Inflammatory macrophage (primary cell): ENCODE measurements around the gene DPY19L1.
"Not testable (repeated sequence)": the region's sequence is repeated elsewhere in the genome, so short reads cannot be mapped to it uniquely, and the experiment has no call there.

ENCODE experiments used
- DNase-seq, 2 donors: peaks; one replicate each; pipeline ENCODE4 v3.0.0-alpha.2; 2020 to 2022

Gene DPY19L1

DNA sequence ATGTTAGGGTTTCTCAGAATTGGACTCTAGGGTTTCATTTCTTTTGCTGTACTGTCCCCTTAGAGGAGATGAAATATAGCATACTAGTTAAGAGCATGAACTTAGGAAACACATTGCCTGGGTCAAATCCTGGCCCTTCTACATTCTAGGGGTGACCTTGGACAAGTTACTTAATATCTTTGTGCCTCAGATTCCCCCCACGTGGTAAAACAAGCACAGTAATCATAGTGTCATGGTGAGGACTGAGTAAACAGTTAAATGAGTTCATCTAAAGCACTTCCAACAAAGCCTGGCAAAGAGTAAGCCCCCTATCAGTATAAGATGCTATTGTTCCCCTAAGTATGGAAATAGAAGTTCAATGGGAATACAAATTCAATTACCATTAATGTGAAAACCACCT lies 5.1 kb downstream of the DPY19L1 start:
- no peak for DNase-seq

DNA sequence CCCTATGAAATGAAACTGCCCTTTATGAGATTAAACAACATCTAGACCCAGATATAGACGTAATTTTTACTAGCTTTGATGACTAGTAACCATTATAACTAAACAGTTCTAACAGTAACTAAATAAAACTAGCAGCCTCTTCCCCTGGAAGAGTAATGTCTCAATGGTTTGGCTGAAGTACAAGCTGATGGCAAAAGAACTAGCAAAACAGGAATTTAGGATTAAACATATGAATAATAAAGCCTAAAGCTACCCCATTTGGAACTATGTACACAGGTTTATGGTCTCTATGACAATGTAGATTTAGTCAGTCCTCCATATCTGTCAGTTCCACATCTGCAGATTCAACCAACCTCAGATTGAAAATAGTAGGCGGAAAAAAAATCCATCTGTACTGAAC lies 6.4 kb downstream of the DPY19L1 start:
- no peak for DNase-seq

DNA sequence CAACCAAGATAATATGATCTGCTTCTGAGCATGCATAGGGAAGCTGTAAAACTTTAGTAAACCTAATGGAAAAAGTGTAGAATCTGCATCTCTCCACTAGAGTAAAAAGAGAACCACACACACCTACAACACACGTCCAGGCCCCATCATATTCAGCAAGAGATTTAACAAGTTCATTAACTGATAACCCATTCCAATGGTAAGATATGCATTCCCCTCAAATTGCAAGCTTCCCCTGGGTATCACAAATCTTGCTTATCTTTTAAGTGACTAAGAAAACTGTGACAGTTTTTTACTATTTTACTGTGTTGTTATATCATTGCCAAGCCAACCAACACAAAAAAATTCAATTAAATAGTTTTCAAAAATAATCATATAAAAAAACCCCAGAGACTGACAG lies 8.0 kb downstream of the DPY19L1 start:
- no peak for DNase-seq

DNA sequence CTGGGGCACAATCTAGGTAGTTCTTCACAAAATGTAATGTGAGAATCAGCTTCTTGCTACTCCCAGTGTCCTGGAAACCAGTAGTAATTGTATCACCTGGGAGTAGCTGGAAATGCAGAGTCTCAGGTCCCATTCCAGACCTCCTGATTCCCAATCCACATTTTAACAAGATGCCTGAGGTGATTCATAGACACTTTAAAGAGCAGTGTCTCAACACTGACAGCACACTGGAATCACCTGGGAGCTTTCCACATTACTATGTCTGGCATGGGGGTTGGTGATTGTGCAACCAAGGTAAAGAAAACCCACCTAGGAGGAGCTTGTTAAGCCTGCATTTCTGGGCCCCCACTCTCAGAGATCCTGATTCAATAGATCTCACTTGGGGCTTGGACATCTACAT lies 11.1 kb downstream of the DPY19L1 start:
- DNase-seq = no peak

DNA sequence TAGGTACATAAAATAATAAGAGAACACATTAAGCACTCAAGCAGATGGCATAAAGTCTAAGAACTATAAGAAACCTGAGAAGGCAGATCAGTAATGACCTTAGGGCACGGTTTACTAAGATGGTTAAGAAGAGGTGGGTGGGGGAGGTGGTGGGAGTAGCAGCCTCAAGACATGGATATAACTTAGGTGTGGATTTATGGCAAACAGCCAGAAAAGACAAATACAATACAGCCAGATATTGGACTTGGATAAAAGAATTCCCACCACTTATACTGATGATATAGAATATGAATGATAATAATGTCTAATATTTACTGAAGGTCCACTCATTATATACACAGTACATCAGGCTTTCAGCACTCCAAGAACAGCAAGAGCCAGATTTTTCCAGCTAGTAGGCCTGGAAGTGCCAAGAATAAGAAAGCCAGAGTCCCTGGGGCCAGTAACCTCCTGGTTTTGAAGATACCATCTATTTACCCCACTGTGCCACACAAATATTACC lies 11.9 kb downstream of the DPY19L1 start:
- no peak for DNase-seq

DNA sequence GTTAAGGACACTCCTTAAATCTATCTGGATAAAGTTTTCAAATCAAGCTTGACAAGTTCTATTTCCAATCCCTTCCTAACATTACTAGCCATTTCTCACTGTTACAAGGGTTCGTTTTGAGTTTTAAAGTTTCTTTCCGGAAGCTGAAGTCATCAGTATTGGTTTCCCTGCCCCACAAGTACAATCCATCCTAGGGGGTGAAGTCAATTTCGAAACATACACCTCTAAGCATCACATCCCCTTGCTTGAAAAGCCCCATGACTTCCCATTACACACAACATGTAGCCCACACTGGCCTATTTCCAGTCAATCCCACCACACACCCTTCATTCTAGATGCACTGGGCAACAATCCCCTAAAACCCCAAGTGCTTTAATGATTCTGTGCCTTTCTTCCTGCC lies 13.0 kb downstream of the DPY19L1 start:
- DNase-seq = no peak

DNA sequence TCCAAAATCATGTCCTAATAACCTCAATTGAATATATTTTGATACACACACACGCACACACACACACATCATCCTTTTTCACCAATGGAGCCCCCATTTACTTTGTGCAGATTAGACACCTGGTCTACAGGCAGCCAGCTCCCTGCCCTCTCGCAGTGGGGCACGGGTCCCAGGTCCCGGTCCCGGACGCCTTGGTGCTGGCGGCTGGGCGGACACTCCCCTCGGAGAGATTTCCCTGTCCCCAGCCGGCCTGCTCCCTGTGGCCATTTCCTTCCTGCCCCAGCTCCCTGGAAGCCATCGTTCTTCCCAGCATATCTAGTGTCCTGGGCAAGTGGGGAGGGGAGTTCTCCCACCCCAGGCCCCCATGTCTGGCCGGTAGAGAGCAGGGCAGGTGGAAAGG lies 14.6 kb downstream of the DPY19L1 start:
- DNase-seq = no peak

DNA sequence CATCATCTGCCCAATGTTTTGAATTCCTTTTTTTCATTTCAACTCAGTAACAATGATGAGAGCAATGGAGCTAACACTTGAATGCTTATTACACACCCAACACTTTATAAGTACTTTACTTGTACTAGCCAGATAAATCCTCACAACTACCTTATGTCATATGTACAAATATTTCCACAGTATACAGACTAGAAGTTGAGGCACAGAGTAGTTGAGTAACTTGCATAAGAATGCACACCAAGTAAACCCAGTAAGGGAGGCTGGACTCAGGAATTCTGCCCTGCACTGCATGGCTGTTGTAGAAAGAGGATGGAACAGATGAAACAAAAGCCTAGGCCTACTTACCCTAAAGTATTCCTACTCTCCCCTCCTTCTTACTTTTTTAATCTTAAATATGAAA lies 15.8 kb downstream of the DPY19L1 start:
- DNase-seq = no peak

DNA sequence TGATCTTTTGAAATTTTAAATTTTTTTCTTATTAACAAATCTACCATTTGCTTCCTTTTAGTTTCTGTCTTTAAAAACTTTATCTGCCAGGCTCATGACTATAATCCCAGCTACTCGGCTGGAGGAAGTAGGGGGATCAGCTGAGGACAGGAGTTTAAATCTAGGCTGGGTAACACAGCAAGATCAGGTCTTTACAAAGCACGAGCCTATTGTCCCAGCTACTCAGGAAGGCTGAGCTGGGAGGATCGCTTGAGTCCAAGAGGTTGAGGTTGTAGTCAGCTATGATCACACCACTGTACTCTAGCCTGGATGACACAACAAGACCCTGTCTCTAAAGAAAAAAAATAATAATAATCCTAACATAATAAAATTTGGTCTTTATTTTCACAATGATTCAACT lies 17.5 kb downstream of the DPY19L1 start:
- no peak for DNase-seq

DNA sequence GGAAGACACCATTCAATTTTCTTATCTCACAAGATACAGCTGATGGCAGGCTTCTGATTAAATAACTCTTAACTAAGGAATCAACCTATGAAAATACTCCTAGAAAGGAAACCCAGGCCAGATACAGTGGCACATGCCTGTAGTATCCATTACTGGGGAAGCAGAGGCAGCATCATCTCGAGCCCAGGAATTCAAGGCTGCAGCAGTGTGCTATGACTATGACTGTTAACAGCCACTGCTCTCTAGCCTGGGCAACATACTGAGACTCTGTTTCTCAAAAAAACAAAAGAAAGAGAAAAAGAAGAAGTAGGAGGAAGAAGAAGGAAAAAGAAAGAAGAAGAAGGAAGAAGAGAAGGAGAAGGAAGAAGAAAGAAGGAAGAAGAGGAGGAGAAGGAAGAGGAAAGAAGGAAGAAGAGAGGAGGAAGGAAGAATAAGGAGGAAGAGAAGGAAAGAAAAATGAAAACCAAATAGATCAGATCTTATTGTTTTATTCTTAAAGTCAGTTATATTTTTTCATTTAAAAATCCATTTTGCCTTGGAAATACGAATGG lies 18.0 kb downstream of the DPY19L1 start:
- DNase-seq = no peak

DNA sequence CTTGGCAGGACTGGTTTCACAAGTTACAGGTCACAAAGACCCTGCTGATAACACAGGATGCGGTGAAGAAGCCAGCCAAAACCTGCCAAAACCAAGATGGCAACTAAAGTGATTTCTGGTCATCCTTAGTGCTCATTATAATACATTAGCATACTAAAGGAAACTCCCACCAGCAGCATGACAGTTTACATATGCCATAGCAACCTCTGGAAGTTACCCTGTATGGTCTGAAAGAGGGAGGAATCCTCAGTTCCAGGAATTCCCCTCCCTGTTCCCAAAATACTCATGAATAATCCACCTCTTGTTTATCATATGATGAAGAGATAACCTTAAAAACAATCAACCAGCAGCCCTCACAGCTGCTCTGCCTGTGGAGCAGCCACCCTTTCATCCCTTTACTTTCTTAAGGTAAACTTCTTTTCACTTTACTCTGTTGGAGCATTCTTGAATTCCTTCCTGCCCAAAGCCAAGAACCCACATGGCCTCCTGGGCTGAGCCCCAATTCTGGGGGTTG lies 21.9 kb downstream of the DPY19L1 start:
- DNase-seq = no peak

DNA sequence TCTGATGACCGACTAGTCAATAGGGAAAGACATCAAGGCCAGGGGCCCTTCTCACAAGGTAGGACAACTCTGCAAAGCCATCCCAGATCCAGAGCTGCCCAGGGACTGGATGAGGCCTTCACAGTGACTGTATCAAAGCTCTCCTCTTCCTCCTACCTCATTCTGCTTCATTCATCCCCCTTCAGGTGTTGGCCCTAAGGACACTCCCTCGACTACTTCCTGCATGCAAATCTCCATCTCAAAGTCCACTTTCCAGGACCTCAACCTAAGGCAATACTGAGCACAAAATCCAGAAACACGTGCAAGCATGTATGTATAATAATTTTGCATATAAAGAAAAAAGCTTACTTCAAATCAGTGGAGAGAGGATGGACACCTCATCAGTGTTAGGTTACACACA lies 25.1 kb downstream of the DPY19L1 start:
- DNase-seq = no peak

DNA sequence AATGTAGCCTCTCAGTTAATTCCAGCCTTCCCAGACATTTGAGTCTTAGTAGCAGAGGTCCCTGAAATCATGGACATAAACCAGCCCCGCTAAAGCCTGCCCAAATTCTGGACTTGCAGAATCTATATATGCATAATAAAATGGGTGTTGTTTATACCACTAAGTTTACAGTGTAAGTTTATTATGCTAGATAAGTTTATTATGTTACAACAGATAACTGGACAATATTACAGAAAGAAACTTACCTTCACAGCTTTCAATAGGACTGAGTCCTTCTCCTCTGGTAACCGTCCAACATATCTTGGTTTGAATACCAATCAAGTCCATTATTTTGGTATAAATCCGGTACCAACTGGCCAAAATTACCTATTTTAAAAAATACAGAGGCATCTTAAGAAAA lies 26.2 kb downstream of the DPY19L1 start:
- no peak for DNase-seq

DNA sequence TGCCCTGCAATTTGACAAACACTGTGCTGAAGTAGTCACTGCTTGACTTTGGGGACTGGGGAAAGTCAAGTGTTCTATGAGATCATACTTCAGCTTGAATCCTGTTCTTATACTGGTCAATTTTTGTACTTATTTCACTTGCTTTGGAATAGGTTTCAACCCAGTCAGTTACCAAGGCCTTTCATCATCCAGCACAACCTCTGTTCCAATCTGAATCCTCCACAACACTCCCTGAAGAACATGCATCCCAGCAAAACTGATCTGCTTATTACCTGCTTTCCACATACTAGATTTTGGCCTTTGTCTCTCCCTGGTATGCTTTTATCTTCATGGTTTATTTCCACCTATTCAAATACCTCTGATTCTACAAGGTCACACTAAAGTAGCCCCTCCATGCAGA lies 29.5 kb downstream of the DPY19L1 start:
- DNase-seq = no peak

DNA sequence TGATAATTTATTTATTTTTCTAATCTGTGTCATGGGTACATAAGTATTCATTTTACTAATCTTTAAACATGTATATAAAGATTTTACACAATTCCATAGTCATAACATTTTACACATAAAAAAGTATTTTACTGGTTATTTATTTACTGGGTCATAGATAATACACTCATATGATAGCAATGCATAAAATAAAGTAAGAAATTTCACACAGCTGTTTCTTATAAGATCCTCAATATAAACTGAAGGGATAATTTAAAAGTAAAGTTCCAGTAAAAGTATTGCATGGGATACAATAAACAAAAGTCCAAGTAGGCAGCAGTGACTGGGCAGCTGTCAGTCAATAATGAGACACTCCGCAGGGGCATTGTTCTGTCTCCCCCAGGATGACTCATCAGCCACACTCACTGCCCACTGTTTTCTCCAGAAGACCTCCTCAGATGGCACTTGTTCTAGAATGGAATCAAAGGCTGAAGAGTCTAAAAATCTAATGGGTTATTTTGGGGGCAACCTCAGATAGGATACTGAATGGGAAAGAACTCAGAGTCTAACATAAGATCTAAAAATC lies 32.7 kb downstream of the DPY19L1 start:
- no peak for DNase-seq

DNA sequence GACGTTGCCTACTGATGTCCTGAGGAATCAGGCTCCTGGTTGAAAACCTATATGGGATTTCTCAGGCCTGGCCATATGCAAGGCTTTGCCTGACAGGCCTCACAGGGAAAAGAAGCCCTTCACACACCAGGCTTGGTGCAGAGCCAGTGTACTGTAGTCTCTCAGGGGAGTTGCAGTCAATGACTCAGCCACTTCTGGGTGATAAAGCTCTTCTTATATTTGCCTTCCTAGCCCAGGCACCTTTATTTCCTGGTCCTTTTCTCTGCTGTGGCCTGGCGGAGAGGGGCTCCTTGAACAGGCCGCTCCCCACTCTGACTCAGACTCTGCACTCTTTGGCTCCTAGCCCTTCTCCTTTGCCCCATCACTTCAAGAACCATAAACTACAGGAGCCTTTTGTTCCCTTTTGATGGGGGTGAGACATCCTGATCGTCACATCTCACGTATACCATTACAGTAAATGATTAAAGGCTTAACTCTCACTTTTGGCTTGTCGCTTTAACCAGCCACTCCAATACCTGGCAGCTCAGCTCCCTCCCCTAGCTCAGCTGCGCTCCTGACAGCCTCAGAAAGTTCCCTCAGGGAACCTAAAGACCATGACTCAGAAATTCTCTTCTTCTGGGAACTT lies 33.5 kb downstream of the DPY19L1 start:
- DNase-seq = no peak

DNA sequence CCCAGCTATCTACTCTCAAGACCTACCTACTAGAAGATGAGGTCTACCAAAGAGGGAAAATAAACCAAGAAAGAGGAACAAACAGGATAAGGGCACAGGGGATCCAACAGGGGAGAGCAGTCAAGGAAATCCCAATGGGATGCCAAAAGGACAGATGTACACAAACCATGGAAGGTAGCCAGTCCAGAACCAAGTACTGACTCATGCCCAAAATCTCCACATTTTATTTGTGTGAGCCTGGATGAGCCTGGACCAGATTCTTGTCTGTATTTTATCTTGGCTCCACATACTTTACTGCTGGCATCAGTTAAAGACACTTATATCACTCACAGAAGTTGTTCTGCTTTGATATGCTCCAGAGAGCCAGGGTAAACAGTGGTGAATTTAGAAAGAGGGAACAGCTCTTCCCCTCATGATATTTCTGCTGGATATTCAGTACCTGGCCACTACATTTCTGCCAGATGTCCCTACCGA lies 34.1 kb downstream of the DPY19L1 start:
- DNase-seq = not testable (repeated sequence)

DNA sequence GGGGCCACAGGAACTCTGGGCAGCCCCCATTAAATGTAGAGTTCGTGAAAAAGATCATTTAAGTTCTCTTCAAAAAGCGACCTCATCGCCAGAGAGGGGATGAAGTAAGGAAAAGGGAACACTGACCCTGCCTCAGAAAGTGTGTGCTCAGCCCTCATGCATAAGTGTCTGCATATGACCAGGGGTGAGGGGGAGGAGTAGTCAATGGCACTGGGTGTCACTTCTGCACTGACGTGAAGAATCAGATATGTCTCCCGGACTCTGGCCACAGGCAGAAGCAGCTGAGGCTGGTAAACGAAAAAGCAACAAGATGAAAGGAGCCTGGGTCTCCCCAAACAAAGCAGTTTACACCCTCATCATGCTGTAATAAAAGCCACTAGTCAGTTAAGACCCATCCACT lies 39.0 kb downstream of the DPY19L1 start:
- not testable (repeated sequence) for DNase-seq

DNA sequence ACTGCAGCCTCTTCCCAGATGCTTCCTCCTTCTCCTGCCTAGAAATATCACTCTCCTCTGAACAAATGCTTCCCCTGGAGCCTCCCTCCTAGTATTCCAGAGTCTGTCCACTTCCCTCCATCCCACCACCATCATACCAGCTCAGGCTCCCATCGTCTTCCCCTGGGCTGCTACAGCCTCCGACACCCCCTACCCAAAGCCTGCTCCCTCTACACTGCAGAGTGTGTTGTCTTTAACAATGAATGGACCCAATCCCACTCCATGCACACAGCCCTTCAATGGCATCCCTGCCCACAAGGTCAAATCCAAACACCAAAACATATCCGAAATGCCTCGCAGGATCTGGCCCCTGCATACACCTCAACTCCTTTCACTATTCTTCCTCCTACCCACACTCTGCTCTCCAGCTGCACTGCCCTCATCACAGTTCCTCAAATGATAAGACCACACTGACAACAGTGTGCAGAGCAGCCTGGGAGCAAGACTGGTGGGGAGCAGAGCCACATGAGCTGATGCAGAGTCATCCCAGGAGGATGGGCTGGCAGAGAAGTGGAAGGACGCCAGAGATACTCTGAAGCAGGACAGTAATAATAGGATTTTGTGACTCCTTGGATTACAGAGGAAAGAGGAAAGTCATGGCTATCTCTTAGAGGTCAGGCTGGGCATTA lies 40.7 kb downstream of the DPY19L1 start:
- peak in 1 of 2 donors; percentile 5 for DNase-seq

DNA sequence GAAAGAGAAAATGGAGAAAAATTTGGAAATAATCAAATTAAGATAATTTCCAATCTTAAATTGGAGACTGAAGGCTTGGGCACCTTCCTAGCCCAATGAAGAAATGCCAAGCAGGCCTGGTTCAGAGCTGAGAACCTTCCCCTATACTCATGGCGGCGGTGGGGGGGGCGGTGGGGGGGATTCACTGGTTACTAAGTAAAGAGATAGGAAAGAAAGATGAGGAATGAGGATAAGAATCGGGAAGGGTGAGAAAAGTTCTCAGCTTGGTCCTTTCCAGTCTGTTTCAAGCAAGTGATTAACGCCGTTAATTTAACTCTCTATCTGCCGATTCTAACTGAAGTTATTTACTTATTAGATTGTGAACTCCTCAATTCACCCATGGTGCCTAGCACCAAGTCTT lies 41.5 kb downstream of the DPY19L1 start:
- DNase-seq = no peak

DNA sequence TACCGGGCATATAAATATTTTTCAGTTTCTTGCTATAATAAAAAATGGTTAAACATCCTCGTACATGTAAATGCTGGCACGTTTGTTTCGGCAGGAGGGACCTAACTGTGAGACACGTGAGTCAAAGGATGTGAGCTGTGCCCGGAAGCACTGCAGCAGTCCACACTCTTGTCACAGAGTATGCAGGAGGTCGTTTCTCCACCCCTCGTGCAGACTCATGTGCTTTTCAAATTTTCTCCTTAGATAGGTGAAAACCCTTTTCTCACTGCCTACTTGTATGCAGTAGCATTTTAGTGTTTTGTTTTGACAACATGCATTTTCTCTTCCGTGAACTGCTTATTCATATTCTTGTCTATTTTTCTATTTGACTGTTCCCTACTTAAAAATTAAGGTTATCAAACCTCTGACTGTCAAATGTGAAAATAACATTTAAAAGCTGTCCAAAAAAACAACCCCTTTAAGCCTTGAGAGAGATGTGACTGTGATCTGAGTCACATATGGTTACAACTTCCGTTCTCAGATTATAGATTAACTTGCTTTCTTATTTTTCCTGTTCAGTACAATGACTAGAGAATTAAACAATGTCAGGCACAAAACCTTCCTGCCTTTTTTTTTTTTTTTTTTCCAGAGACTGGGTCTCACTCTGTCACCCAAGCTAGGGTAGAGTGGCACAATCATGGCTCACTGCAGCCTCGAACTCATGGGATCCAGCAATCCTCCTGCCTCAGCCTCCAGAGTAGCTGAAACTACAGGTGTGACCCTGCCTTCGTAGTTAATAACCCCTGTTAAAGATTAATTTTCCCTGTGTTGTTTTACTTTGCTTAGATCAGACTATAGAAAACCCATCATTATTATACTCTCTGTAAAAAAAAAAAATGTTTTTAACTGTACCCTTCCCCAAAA lies 45.1 kb downstream of the DPY19L1 start:
- no peak for DNase-seq

DNA sequence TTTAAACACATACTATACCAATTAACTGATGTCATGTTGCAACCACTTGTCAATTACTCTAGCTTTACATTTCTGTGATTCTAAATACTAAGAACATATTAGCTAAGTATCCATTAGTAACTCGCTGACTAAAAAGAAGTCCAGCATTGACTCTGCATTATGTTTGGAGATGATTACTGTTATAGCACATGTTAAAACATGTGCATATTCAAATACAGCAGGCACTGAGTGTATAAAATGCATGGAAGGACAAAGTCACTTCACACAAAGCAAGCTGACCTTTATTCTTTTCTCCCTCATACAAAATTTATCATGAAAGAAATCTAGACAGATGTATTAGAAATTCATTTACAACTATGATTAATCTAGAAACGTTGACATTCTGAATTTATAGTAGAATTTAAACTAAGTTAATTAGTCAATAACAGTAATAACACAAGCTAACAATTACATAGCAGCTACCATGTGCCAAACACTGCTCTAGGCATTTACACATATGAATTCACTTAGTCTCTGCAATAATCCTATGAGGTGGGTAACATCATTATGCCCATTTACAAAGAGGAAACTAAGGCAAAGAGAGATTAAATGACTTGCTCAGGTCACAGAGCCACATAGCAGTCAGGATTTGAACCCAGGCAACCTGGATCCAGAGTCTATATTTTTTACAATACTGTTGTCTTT lies 48.7 kb downstream of the DPY19L1 start:
- DNase-seq = not testable (repeated sequence)
